IPS-NIHi11 (cell line): ENCODE results near the gene HOXD10.
A peak's percentile ranks its signal among the peaks of the same experiment; 100 is the strongest.

Experiments
- DNase-seq: peaks from one replicate; pipeline ENCODE4 v3.0.0; 2012; ENCODE audit warnings: mixed read lengths, low spot score

Gene HOXD10

DNA sequence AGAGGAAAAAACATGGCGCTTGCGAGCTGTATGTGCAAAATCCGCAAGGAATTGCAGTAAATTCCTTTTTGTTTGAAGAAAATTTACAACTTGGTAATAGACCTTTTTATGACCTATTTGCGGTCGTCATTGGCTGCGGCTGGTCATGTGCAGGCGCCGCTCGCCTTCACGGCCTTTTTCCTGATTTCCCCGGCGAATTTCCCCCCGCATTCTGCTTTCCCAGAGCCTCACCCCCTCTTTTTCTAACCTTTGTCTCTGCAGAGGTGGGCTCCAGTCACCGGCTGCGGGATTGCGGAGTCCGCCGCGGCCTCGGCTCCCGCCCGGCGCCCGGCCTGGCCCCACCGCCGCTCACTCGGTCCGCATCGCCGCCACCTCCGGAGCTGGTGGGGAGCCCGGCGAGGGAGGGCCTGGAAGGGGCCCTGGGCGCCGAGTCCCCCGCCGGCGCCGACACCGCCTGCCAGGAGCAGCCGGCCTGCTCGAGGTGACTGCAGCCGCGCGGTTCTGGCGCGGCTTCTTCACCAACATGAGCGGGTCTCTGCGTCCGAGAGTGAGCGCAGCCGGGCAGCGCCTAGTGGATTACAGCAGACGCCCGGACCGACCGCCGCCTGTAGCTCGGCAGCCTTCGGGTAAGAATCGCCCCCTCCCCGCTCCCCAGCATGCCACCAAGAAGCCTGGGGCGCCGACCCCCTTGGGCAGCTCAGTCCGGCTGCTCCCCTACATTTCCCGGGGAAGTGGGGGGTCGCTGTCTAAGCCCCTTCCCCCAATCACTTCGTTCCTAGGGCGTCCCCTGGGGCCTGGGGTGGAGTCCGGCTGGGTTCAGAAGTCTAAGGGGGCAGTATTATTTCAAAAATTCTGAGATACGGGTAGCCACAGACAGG is 20.0 kb downstream of the HOXD10 start:
- DNase-seq = peak; percentile 50

- no peak for DNase-seq
Observed at GRCh38 chr2:176137252-176137580, 20.6 kb downstream of the HOXD10 start.

- no peak for DNase-seq
Observed at GRCh38 chr2:176137906-176138305, 21.3 kb downstream of the HOXD10 start.

DNA sequence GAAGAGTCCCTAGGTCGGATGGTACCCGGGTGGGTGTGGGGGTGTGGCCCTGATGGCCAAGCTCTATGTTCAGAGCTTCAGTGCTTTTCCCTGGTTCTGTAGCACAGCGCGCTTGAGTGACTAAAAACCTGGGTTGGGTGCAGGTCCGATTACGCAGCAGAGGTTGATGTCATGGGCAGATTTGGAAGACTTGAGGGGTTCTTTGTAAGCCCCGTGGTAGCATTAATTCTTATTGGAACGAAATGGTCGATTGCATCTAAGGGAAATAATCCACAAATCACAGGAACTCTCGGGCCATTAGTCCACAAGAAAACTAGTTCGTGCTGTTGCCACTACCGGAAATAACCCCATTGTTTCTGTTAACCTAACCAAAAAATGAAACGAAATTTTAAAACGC is 21.9 kb downstream of the HOXD10 start:
- no peak for DNase-seq

DNA sequence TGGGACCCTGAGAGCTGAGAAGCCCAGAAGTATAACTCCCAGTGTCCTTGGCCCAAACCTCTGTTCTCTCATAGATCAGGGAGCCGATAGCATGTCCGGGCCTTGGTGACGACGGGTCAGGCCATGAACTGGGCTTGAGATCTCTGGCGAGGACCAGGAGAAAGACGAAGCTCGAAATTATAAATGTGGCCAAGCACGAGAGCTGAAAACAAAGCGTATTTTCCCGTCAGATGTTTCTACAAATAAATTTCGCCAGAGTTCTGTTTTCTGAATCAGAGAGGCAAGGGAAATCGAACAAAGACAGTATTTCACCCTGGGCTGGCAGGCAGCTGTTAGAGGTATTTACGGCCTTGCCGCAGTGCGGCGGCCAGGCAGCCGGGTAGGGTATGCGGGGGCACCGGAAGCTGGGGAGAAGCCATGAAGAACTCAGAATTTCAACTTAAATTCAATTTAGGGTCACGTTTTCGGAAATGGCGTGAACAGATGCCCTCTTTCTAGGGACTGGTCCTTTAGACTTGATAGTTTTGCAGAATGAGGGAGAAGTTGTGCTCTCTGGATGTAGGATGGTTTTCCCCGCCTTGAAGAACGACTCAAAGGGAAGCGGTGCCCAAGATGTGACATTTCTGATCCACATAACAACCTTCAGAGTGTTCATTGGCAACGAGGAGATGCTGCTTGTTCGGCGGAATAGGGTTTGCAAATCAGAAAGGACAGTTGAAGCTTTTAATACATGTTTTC is 22.5 kb downstream of the HOXD10 start:
- DNase-seq = no peak

GRCh38 chr2:176139661-176140512 is 23.3 kb downstream of the HOXD10 start:
- DNase-seq = no peak

DNA sequence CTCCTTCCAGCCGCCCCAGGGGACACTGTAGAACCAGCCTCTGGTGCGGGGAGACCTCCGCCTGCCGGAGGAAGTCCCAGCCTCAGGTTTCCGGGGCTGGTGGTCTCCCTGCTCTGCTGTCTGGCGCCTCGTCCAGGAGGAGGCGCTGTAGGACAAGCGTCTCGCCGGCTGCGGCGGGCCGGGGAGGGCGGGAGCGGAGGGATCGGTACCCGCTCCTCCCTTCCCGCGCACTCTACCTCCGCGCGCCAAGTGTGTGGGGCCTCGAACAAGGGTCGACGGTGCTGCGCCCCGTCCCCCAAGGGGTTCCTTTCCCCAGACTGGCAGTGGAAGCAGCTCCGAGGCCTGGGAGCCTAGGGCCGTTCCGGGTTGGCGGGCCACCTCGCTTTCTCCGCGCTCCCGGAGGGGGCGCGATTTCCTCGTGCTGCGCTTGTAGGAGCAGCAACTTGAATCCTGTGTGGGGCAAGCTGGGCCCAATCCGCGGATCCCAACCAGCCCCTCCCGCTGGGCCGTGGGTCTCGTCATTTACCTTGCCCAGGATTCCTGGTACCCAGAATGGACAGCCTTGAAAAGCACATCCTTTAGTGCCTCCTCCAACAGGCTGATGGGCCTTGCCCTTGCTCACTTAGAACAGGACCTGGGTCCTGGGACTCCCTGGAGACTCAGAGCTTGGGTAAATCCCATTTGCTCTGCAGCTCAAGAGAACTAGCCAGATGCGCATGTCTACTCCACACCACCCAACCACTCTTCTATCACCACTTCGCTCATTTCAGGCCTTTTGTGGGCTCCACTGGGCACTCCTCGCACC is 24.1 kb downstream of the HOXD10 start:
- peak; percentile 94 for DNase-seq

DNA sequence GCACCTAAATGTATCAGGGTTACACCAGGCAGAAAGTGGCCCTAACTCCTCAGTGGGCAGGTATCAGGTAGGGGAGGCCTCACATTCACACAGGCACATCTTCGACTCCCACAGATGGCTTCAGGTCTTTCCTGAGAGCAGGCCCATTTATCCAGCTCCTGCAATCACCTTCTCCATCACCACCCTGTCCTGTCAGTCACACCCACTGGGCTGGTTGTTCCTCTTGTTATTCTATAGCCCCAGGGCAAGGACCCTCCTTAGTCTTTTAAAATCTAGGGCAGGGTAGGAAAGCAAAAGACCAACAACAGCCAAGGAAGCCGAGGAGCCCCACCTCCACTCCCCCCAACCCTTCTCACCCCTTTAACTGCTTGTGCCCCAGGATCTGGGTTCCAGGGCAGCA is 25.7 kb downstream of the HOXD10 start:
- DNase-seq = no peak

DNA sequence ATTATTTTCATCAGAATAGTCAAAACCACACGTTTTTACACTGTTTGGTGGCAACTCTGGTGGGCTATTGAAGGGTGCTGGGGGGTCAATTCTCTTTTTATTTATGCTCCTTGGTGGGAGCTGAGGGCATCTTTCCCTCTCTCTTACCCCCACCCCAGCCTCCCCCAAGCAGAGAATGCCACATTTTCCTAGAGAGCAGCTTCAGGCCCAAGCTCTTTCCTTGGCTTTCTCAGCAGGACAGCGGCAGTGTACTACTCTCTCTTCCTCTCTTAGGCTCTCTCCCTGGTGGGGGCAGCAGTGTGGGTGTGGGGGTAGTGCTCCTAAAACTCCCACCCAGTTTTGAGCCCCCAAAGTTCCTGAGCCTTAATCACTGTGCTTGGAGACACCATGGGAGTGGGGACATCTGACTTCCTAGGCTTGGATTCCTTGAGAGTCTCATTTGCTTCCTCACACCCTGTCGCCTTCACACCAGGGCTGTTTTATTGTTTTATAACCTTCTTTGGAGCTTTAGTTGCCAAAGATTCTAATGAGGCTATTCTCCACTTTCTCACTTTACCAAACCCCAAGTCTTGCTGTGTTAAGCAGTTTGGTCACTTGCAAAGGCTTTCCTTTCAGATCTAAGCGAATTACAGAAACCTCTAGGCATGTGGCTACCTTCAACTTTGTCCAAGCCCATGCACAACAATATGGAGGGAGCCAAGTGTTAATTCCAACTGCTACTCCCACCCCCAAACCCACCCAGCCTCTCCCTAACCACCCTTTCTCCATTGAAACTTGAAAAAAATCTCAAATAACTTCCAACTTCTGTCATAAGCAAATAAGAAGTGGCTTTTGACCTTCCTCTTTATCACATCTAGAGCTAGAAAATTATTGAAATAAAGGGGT is 28.7 kb downstream of the HOXD10 start:
- no peak for DNase-seq

DNA sequence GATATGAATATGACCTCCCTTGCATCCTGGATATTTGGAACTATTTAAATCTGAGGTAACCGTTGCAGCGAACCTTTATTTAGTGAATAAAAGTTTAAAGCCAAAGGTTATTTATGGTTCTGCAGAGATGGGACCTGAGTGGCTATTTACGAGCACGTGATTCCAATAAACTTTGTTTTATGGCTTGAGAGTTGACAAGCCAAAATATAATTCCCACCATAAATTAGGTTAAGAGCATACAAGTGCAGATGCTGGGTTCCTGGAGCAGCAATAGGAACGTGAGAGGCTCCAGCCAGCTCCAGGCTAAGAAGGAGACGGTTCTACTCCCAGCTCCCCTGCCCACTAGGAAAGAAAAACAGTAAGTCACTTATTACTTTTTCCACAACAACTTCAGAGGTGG is 29.5 kb downstream of the HOXD10 start:
- DNase-seq = no peak

GRCh38 chr2:176146645-176147044 is 30.1 kb downstream of the HOXD10 start:
- no peak for DNase-seq

GRCh38 chr2:176147210-176147799 is 30.7 kb downstream of the HOXD10 start:
- no peak for DNase-seq

- DNase-seq = no peak
Observed at GRCh38 chr2:176147800-176148496, 31.4 kb downstream of the HOXD10 start.

DNA sequence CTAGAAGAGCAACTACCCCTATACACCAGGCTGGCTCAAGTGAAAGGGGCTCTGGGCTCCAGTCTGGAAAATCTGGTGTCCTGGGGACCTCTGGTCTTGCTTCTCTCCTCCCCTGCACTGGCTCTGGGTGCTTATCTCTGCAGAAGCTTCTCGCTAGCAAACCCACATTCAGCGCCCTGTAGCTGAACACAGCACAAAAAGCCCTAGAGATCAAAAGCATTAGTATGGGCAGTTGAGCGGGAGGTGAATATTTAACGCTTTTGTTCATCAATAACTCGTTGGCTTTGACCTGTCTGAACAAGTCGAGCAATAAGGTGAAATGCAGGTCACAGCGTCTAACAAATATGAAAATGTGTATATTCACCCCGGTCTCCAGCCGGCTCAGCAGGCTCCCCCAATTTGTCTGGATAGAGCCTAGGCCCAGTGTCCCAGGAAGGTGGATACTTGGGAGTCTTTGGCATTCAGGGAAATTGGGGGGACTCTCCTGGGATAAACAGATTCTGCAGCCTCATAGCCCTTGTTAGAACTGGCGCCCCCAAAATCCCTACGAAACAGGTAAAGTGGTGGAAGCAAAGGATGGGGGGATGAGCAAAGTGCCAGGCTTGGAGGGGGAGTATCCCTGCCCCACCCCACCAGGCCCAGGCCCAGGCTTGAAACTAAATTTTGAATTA is 32.3 kb downstream of the HOXD10 start:
- no peak for DNase-seq

DNA sequence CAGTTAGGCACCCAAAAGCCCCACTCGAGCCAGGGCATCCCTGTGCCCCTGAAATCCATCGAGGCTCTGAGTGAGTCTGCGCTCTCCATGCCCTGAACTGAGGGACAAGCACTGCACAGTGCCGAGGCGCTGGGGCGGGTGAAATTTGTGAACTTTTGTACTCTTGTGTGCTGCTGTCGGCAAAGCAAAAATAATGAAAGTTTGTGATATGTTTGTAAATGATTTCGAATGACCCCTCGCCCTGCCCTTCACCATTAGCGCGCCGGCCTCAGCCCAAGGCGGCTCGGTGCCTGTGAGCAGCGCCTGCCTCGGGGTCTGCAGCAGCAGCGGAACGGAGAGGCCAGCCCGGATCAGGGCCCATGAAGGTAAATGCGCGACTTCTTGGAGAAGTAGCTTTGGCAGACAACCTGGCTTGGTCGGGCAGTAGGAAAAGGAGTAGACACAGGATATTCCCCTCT is 32.9 kb downstream of the HOXD10 start:
- no peak for DNase-seq

DNA sequence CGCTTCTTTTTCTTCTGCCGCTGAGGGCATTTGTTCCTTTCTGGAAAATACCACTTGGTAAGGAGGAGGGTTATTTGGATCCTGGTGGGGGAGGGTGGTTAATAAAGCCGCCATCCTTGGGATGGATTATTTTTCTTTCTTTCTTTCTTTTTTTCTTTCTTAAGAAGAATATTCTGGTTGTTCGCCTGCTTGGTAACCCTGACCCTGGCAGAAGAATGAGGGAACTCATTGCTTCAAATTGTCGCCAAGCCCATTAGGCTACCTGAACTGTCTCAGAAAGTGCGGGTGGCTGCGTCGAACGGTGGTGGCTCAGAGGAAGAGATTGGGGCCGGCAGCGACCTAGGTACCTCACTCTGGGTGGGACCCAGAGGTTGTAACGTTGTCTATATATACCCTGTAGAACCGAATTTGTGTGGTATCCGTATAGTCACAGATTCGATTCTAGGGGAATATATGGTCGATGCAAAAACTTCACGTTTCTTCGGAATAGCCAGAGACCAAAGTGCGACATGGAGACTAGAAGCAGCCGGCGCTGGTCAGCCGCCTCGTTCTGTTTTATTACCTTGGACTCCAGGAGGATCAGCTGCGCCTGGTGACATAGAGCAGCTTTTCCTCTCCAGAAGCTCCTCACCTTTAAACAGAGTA is 33.5 kb downstream of the HOXD10 start:
- DNase-seq = no peak

DNA sequence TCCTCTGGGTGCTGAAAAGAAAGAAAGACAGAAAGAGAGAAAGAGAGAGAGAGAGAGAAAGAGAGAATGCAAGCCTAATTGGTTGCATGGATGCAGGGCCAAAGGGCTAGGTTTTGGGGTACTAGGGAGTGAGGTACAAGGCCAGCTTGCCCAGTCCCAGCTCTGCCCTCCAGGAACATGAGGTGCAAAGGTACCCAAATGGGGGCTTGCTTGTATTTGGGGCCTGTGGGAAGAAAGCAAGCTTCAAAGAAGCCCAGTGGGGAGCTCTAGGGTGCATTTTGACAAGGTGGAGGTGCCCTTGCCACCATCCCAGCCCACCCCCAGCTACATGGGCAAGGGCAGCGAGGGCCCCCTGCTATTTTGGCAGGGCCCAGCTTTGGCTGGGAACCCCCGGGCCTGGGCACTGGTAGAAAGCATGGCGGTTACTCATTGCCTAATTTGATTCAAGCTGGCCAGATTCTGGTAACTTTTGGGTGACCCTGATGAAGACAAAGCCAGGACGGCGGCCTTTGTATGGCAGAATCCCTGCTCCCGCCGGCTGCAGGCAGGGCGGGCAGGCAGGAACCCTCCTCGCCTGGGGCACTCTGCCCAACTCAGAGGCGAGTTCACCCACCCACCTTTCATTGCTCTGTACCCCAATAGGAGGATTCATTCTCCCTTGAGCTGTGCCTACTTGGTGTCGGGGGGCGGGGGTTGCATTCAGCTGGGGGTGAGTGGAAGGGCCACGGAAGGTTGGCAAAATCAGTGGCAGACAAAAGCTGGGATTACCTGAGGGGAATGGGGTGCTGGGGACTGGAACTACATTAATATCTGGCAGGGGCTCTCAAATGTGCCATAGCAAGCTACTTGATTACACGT is 34.2 kb downstream of the HOXD10 start:
- no peak for DNase-seq
